Mesenchymal stem cell (in vitro differentiated cells and primary cell): ENCODE measurements around the gene TMEM52.

Experiments
- DNase-seq: peaks from one replicate; pipeline ENCODE4 v3.0.0-alpha.2; 2013
- H2AFZ ChIP-seq: one replicate; pipeline ENCODE4 v1.6.1; 2013; ENCODE audit warnings: low read depth, mild to moderate bottlenecking, control low read depth, inconsistent platforms, low read length, moderate library complexity
- H2AK5ac ChIP-seq: 2 replicates; pipeline ENCODE4 v1.6.1; 2013; ENCODE audit warnings: low read length, moderate library complexity, mild to moderate bottlenecking, inconsistent platforms; ENCODE audit not compliant: severe bottlenecking
- H2BK120ac ChIP-seq: one replicate; pipeline ENCODE4 v1.6.1; 2013; ENCODE audit warnings: low read depth, mild to moderate bottlenecking, inconsistent platforms, low read length, moderate library complexity
- H2BK12ac ChIP-seq, 2 experiments: one replicate each; pipeline ENCODE4 v1.6.1; 2013; ENCODE audit warnings: inconsistent platforms in 2 of 2, low read length in 2 of 2, mild to moderate bottlenecking in 2 of 2, moderate library complexity in 2 of 2, control low read depth in 1 of 2
- H2BK15ac ChIP-seq: one replicate; pipeline ENCODE4 v1.6.1; 2013; ENCODE audit warnings: mild to moderate bottlenecking, low read depth, inconsistent platforms; ENCODE audit not compliant: poor library complexity, severe bottlenecking
- H2BK5ac ChIP-seq: 2 replicates; pipeline ENCODE4 v1.6.1; 2013; ENCODE audit warnings: low read depth, mild to moderate bottlenecking, low read length, control low read depth, inconsistent platforms; ENCODE audit not compliant: poor library complexity, severe bottlenecking
- H3K14ac ChIP-seq, 2 experiments: one replicate each; pipeline ENCODE4 v1.6.1; 2013; ENCODE audit warnings: inconsistent platforms in 2 of 2, low read length in 2 of 2, control low read depth in 1 of 2, mild to moderate bottlenecking in 1 of 2, moderate library complexity in 1 of 2
- H3K18ac ChIP-seq, 2 experiments: one replicate each; pipeline ENCODE4 v1.6.1; 2013; ENCODE audit warnings: inconsistent platforms in 2 of 2, low read length in 2 of 2, control low read depth in 1 of 2, low read depth in 1 of 2, mild to moderate bottlenecking in 1 of 2
- H3K23ac ChIP-seq, 2 experiments: one replicate each; pipeline ENCODE4 v1.6.1; 2013; ENCODE audit warnings: inconsistent platforms in 2 of 2, low read length in 2 of 2, mild to moderate bottlenecking in 2 of 2, moderate library complexity in 2 of 2, control low read depth in 1 of 2
- H3K27ac ChIP-seq: 2 replicates; pipeline ENCODE4 v1.5.1; 2013; ENCODE audit warnings: mild to moderate bottlenecking, moderate library complexity, low read length, control low read depth, inconsistent platforms; ENCODE audit not compliant: poor library complexity, severe bottlenecking
- H3K27me3 ChIP-seq, 2 experiments: 2 replicates each; pipeline versions ENCODE4 v1.6.1 to v1.7.0; 2013; ENCODE audit warnings: low read length in 2 of 2, mild to moderate bottlenecking in 2 of 2, moderate library complexity in 2 of 2, control low read depth in 1 of 2, inconsistent platforms in 1 of 2; ENCODE audit not compliant: control insufficient read depth in 1 of 2, insufficient read depth in 1 of 2
- H3K36me3 ChIP-seq, 2 experiments: 2 replicates each; pipeline versions ENCODE4 v1.6.1 to v1.7.0; 2013; ENCODE audit warnings: low read length in 2 of 2, control low read depth in 1 of 2, inconsistent platforms in 1 of 2, low read depth in 1 of 2, mild to moderate bottlenecking in 1 of 2; ENCODE audit not compliant: insufficient read depth in 2 of 2, control insufficient read depth in 1 of 2
- H3K4ac ChIP-seq, 2 experiments: one replicate each; pipeline ENCODE4 v1.6.1; 2013; ENCODE audit warnings: inconsistent platforms in 2 of 2, low read length in 2 of 2, mild to moderate bottlenecking in 2 of 2, moderate library complexity in 2 of 2, control low read depth in 1 of 2, low read depth in 1 of 2
- H3K4me1 ChIP-seq: 2 replicates; pipeline ENCODE4 v1.6.1; 2013; ENCODE audit warnings: low read depth, low read length, control low read depth; ENCODE audit not compliant: control insufficient read depth, insufficient read depth
- H3K4me2 ChIP-seq: 2 replicates; pipeline ENCODE4 v1.6.1; 2013; ENCODE audit warnings: low read length, mild to moderate bottlenecking, inconsistent platforms; ENCODE audit not compliant: poor library complexity, severe bottlenecking
- H3K4me3 ChIP-seq, 2 experiments: 2 replicates each; pipeline versions ENCODE4 v1.5.1 to v1.7.0; 2013; ENCODE audit warnings: low read length in 2 of 2, mild to moderate bottlenecking in 2 of 2, control low read depth in 1 of 2, low read depth in 1 of 2; ENCODE audit not compliant: insufficient read depth in 1 of 2
- H3K79me1 ChIP-seq: replicated peaks from 2 replicates; pipeline ENCODE4 v1.6.1; 2013; ENCODE audit warnings: mild to moderate bottlenecking, control low read depth, low read length, inconsistent platforms; ENCODE audit not compliant: poor library complexity, severe bottlenecking
- H3K9ac ChIP-seq: 2 replicates; pipeline ENCODE4 v1.7.0; 2013; ENCODE audit warnings: mild to moderate bottlenecking, low read length, moderate library complexity
- H3K9me3 ChIP-seq: 2 replicates; pipeline ENCODE4 v1.7.0; 2013; ENCODE audit warnings: mild to moderate bottlenecking, low read length; ENCODE audit not compliant: control insufficient read depth
- H4K8ac ChIP-seq: one replicate; pipeline ENCODE4 v1.6.1; 2013; ENCODE audit warnings: inconsistent platforms, mild to moderate bottlenecking, low read length, moderate library complexity
- H4K91ac ChIP-seq: one replicate; pipeline ENCODE4 v1.6.1; 2013; ENCODE audit warnings: mild to moderate bottlenecking, low read length, inconsistent platforms
- WGBS: methylation state at CpG from one replicate; pipeline ENCODE4 v1.1.7; 2013; ENCODE audit warnings: mixed read lengths; 5-methylcytosine and 5-hydroxymethylcytosine counted together

Gene TMEM52

DNA sequence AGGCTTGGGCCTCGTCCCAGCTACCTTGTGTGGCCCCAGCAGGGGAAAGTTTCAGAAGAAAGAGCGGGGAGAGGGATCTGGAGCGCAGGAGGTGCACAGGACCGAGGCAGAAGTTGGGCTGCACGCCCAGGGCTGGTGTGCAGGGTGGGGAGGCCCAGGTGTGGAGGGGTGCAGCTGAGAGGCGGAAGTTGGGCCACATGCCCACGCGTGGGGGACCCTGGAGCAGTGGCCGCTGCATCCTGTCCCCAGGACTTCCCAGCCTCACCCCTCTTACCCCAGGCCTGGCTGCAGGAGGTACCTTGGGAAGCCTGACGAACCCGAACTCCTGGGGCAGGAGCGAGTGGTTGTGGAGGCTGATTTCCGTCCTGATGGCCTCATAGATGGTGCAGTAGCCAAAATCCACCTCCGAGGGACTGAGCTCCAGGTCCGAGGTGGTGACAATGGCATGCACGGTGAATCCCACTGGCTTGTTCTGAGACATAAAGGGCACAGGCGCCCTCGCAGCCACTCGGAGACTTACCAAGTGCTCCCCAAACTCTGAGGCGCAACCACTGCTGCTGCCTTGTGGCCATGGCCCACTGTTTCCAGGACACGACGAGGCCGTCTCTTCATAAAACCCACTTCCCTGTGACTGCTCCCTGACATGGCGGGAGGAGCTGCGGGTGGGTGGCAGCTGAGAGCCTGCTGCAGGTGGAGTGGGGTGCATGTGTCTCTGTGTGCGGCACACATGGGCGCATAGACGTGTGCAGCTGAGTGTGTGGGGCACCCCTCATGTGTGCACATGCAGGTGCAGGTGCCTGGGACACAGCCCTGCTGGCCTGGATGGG lies 20.4 kb upstream of the TMEM52 start:
- Histone ChIP-seq H2AK5ac (no peak overlapping the region), H2BK120ac (no peak overlapping the region), H3K23ac (no peak overlapping the region), H3K27me3 (peaks cover 7 to 75% of the 10 kb centered on the region in 2 experiments), H3K36me3 (no peaks in the 10 kb centered on the region), H3K79me1 (no peaks in the 10 kb centered on the region), H2BK15ac (no peak overlapping the region), H3K18ac (no peak overlapping the region), H4K8ac (no peak overlapping the region), H2BK5ac (no peak overlapping the region), H4K91ac (no peak overlapping the region), H3K9me3 (no peaks in the 10 kb centered on the region), H2BK12ac (no peak overlapping the region), H3K4me1 (peaks cover 9% of the 10 kb centered on the region), H3K4ac (no peak overlapping the region), H2AFZ (no peak overlapping the region), H3K9ac (no peak overlapping the region), H3K27ac (no peak overlapping the region), H3K4me2 (no peak overlapping the region), H3K4me3 (no peak overlapping the region), H3K14ac (no peak overlapping the region)
- DNase-seq: no peak
- WGBS: 88% methylated on average over 24 of the region's 28 CpGs

DNA sequence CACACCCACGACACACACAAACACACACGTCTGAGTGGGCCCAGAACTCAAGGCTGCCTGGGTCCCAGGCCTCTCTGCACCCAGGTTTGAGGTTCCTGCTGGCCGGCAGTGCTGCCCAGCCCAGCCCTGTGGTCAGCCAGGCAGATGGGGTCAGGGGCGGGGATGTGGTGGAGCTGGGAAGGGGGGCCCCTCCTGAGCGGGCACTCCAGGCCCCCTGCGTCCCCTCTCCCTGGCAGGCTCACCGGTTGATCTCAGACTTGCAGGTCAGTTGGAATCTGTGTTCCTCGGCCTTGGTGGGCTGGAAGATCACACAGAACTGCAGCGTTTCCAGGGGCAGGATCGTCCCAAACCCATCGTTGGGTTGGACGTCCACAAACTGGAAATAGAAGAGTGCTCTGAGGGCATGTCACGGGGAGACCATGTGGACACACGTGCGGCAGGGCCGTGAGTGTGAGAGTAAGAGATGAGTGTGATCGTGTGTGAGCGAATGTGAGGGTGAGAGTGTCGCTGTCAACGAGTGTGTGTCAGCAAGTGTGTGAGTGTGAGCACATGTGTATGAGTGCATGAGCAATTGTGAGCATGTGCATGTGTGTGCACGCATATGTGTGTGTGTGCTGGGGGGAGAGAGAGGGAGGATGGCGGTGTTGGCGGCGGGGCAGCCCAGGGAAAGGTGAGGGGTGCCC lies 19.7 kb upstream of the TMEM52 start:
- H2BK5ac ChIP-seq: no peak overlapping the region
- H3K4me1 ChIP-seq: peaks cover 4% of the 10 kb centered on the region
- 87% methylated on average over 24 of the region's 24 CpGs for WGBS
- H3K9ac ChIP-seq: no peak overlapping the region
- H4K8ac ChIP-seq: no peak overlapping the region
- no peak overlapping the region for H3K18ac ChIP-seq
- no peak overlapping the region for H3K14ac ChIP-seq
- H3K79me1 ChIP-seq: no peaks in the 10 kb centered on the region
- no peak overlapping the region for H2AK5ac ChIP-seq
- no peaks in the 10 kb centered on the region for H3K9me3 ChIP-seq
- H3K4me2 ChIP-seq: no peak overlapping the region
- peaks cover 7 to 71% of the 10 kb centered on the region in 2 experiments for H3K27me3 ChIP-seq
- no peak overlapping the region for H4K91ac ChIP-seq
- no peak for DNase-seq
- no peak overlapping the region for H3K4me3 ChIP-seq
- H3K4ac ChIP-seq: no peak overlapping the region
- H3K27ac ChIP-seq: no peak overlapping the region
- no peak overlapping the region for H3K23ac ChIP-seq
- no peak overlapping the region for H2AFZ ChIP-seq
- no peak overlapping the region for H2BK120ac ChIP-seq
- no peaks in the 10 kb centered on the region for H3K36me3 ChIP-seq
- no peak overlapping the region for H2BK15ac ChIP-seq
- H2BK12ac ChIP-seq: no peak overlapping the region

DNA sequence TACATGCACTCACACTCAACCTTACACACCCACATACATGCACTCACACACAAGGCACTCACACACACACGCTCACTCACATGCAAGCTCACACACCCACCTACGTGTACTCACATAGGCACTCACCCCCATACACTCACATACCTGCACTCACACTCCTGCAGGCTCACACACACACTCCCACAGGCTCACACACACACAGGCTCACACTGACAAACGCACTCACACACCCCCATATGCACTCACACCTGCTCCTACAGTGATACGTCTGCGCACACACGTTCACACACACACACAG lies 19.1 kb upstream of the TMEM52 start:
- 84% methylated on average over 6 of the region's 6 CpGs for WGBS

DNA sequence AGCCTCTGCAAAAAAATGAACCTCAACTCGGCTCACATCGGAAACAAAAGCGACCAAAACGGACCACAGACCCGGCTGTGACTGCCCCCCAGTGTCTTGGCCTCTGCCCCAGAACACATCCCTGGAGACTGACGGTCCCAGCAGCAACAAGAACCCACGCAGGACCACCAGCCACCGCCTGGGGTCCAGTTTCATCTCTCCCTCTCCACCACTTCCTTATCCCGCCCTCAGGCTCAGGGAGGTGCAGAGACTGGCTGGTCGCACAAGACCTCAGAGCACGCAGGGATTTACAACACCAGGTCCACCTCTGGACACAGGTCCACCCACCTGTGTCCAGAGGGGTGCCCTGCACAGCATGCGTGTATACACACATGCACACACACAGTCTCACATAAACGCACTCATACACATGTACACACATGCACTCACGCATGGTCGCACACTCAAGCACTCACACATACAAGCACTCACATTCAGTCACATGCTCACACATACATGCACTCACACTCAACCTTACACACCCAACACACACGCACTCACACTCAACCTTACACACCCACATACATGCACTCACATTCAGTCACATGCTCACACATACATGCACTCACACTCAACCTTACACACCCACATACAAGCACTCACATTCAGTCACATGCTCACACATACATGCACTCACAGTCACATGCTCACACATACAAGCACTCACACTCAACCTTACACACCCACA lies 18.6 kb upstream of the TMEM52 start:
- Histone ChIP-seq H3K36me3 (no peaks in the 10 kb centered on the region), H2BK15ac (no peak overlapping the region), H3K9ac (no peak overlapping the region), H3K4me2 (no peak overlapping the region), H4K8ac (no peak overlapping the region), H3K9me3 (no peaks in the 10 kb centered on the region), H3K79me1 (no peaks in the 10 kb centered on the region), H2AFZ (no peak overlapping the region), H3K14ac (no peak overlapping the region), H3K27me3 (peaks cover 7 to 61% of the 10 kb centered on the region in 2 experiments), H2BK5ac (no peak overlapping the region), H3K27ac (no peak overlapping the region), H4K91ac (no peak overlapping the region), H3K4me1 (peaks cover 3% of the 10 kb centered on the region), H3K18ac (no peak overlapping the region), H2BK120ac (no peak overlapping the region), H2BK12ac (no peak overlapping the region), H3K23ac (no peak overlapping the region), H2AK5ac (no peak overlapping the region), H3K4me3 (no peak overlapping the region), H3K4ac (no peak overlapping the region)
- DNase-seq: no peak
- 80% methylated on average over 16 of the region's 16 CpGs for WGBS

More for the DNA sequence above, 19.1 kb upstream of the TMEM52 start:
- peaks cover 7 to 66% of the 10 kb centered on the region in 2 experiments for H3K27me3 ChIP-seq
- DNase-seq: no peak
- no peak overlapping the region for H3K4me2 ChIP-seq
- H2BK12ac ChIP-seq: no peak overlapping the region
- no peak overlapping the region for H2BK120ac ChIP-seq
- no peak overlapping the region for H3K9ac ChIP-seq
- H2BK15ac ChIP-seq: no peak overlapping the region
- no peak overlapping the region for H3K18ac ChIP-seq
- no peaks in the 10 kb centered on the region for H3K36me3 ChIP-seq
- H3K23ac ChIP-seq: no peak overlapping the region
- no peak overlapping the region for H2AK5ac ChIP-seq
- no peak overlapping the region for H4K8ac ChIP-seq
- no peak overlapping the region for H3K14ac ChIP-seq
- H4K91ac ChIP-seq: no peak overlapping the region
- no peak overlapping the region for H3K27ac ChIP-seq
- no peak overlapping the region for H2AFZ ChIP-seq
- H3K9me3 ChIP-seq: no peaks in the 10 kb centered on the region
- no peak overlapping the region for H3K4me3 ChIP-seq
- peaks cover 3% of the 10 kb centered on the region for H3K4me1 ChIP-seq
- no peak overlapping the region for H3K4ac ChIP-seq
- no peak overlapping the region for H2BK5ac ChIP-seq
- H3K79me1 ChIP-seq: no peaks in the 10 kb centered on the region
